GM12878 (cell line): Measurements from ENCODE around the gene EYS. TPM values are rescaled to one million over a fixed set of nuclear protein-coding genes. Genes with fewer than 3 reads are reported as not detected.

Experiments used
- ATAC-seq: fragments of 200-7000 bp; cut with Tn5 transposase; 3 replicates; pipeline ENCODE4 v1.9.1; 2020; ENCODE audit warnings: mild to moderate bottlenecking, moderate library complexity
- BruUV-seq: library from RNA; stranded (reverse); fragments of 400-500 nt; replicated peaks from 2 replicates; lab custom pipeline; 2021; lab: Mats Ljungman, UMichigan
- CTCF ChIA-PET: fragments of 300-600 bp; sonication (Branson Sonifier 250); formaldehyde crosslinking; extraction: SDS; loops from one replicate; lab custom pipeline; 2021; ENCODE audit warnings: inconsistent platforms; lab: Yijun Ruan, JAX
- POLR2A ChIA-PET: fragments of 350-600 bp; formaldehyde crosslinking; extraction: SDS; loops from one replicate; lab custom pipeline; 2021; ENCODE audit warnings: inconsistent platforms; lab: Charles Lee
- RAD21 ChIA-PET: fragments of 300-600 bp; sonication (Branson Sonifier 250); formaldehyde crosslinking; loops from one replicate; lab custom pipeline; 2023; ENCODE audit warnings: antibody characterized with exemption; ENCODE audit not compliant: unreplicated experiment; lab: Charles Lee
- SMC1A ChIA-PET: fragments of 300-600 bp; sonication (Branson Sonifier 250); formaldehyde crosslinking; loops from one replicate; lab custom pipeline; 2023; ENCODE audit not compliant: unreplicated experiment, uncharacterized antibody; lab: Charles Lee
- DNase-seq: peaks from one replicate; pipeline ENCODE4 v3.0.0-alpha.2; 2011; ENCODE audit warnings: low read depth, low spot score
- FAIRE-seq: peaks from 3 replicates; lab custom pipeline; 2011; peaks lifted over from hg19 to GRCh38; lab: Jason Lieb, UNC
- H2AFZ ChIP-seq: 2 replicates; pipeline ENCODE4 v1.6.0; 2011; ENCODE audit warnings: low read depth, low read length, control low read depth; ENCODE audit not compliant: control insufficient read depth
- H3K27ac ChIP-seq: 2 replicates; pipeline ENCODE4 v1.5.1; 2011; ENCODE audit warnings: control low read depth; ENCODE audit not compliant: control insufficient read depth, insufficient read depth
- H3K27me3 ChIP-seq, 2 experiments: replicated peaks in 1 of 2; 2 replicates each; pipeline versions ENCODE4 v1.6.0 to v1.6.1; 2011; ENCODE audit warnings: low read length in 1 of 2; ENCODE audit not compliant: control insufficient read depth in 2 of 2, insufficient read depth in 2 of 2
- H3K36me3 ChIP-seq, 2 experiments: 2 replicates each; pipeline ENCODE4 v1.5.1; 2011; ENCODE audit warnings: low read length in 1 of 2; ENCODE audit not compliant: control insufficient read depth in 2 of 2, insufficient read depth in 2 of 2
- H3K4me1 ChIP-seq: 2 replicates; pipeline ENCODE4 v1.6.1; 2011; ENCODE audit warnings: mild to moderate bottlenecking, low read length, moderate library complexity, mixed read lengths; ENCODE audit not compliant: control insufficient read depth, insufficient read depth
- H3K4me2 ChIP-seq: 2 replicates; pipeline ENCODE4 v1.6.0; 2011; ENCODE audit warnings: control low read depth; ENCODE audit not compliant: control insufficient read depth, insufficient read depth
- H3K4me3 ChIP-seq: fragments of 200-600 bp; sonication (generic); 2 replicates; pipeline ENCODE4 v1.5.1; 2016
- H3K79me2 ChIP-seq: 2 replicates; pipeline ENCODE4 v1.6.0; 2011; ENCODE audit warnings: low read length; ENCODE audit not compliant: control insufficient read depth, insufficient read depth
- H3K9ac ChIP-seq: 2 replicates; pipeline ENCODE4 v1.8.0; 2011; ENCODE audit warnings: low read length, control low read depth, mixed read lengths; ENCODE audit not compliant: control insufficient read depth, insufficient read depth
- H3K9me3 ChIP-seq: replicated peaks from 3 replicates; pipeline ENCODE4 v1.5.1; 2011; ENCODE audit warnings: mild to moderate bottlenecking, low read length; ENCODE audit not compliant: control insufficient read depth, insufficient read depth
- H4K20me1 ChIP-seq: 2 replicates; pipeline ENCODE4 v1.6.0; 2011; ENCODE audit not compliant: control insufficient read depth, insufficient read depth
- CEBPB ChIP-seq, 2 experiments: fragments of 150-350 bp in 1 of 2; IDR thresholded peaks; 2 replicates each; pipeline ENCODE4 v1.6.1; 2012 to 2014; ENCODE audit warnings: low read depth in 2 of 2, low read length in 2 of 2, borderline replicate concordance in 1 of 2, inconsistent platforms in 1 of 2
- CHD4 ChIP-seq: fragments of 200-600 bp; sonication (generic); IDR thresholded peaks from 2 replicates; pipeline ENCODE4 v1.6.1; 2016; ENCODE audit warnings: mild to moderate bottlenecking
- DPF2 ChIP-seq: fragments of 450-650 bp; IDR thresholded peaks from 2 replicates; pipeline ENCODE4 v1.6.1; 2017; ENCODE audit warnings: mild to moderate bottlenecking
- HCFC1 ChIP-seq: fragments of 150-350 bp; IDR thresholded peaks from 2 replicates; pipeline ENCODE4 v1.6.1; 2014; ENCODE audit warnings: low read length
- KAT2A ChIP-seq: conservative IDR thresholded peaks from 2 replicates; pipeline ENCODE4 v1.6.1; 2011; ENCODE audit warnings: low read depth, low read length; ENCODE audit not compliant: control insufficient read depth
- NFXL1 ChIP-seq: fragments of 450-650 bp; IDR thresholded peaks from 2 replicates; pipeline ENCODE4 v1.6.1; 2017; ENCODE audit warnings: antibody characterized with exemption, mild to moderate bottlenecking, borderline replicate concordance
- NR2C2 ChIP-seq: IDR thresholded peaks from 2 replicates; pipeline ENCODE4 v1.6.1; 2011; ENCODE audit warnings: borderline replicate concordance, low read depth; ENCODE audit not compliant: control insufficient read depth, insufficient read length
- RBBP5 ChIP-seq: fragments of 200-600 bp; sonication (generic); conservative IDR thresholded peaks from 2 replicates; pipeline ENCODE4 v1.6.1; 2016
- RELA ChIP-seq: fragments of 450-650 bp; IDR thresholded peaks from 2 replicates; pipeline ENCODE4 v1.8.0; 2014; ENCODE audit warnings: borderline replicate concordance; ENCODE audit not compliant: partially characterized antibody
- SIX5 ChIP-seq: IDR thresholded peaks from 2 replicates; pipeline ENCODE4 v1.6.1; 2011; ENCODE audit warnings: mild to moderate bottlenecking, low read depth, low read length, moderate library complexity; ENCODE audit not compliant: severe bottlenecking
- SRF ChIP-seq, 2 experiments: IDR thresholded peaks; 2 replicates each; pipeline ENCODE4 v1.6.1; 2011; ENCODE audit warnings: low read depth in 2 of 2, low read length in 2 of 2, mild to moderate bottlenecking in 1 of 2, moderate library complexity in 1 of 2
- ZNF24 ChIP-seq: fragments of 450-650 bp; IDR thresholded peaks from 2 replicates; pipeline ENCODE4 v1.6.1; 2017; ENCODE audit warnings: antibody characterized with exemption, mild to moderate bottlenecking
- WGBS: methylation state at CpG from one replicate; pipeline ENCODE4 v1.1.6; 2016; ENCODE audit warnings: low lambda C conversion rate; ENCODE audit not compliant: insufficient replicate concordance, insufficient coverage; ENCODE audit errors: missing lambda C conversion rate; 5-methylcytosine and 5-hydroxymethylcytosine counted together
- in situ Hi-C: fragments of 300-500 bp; cut with MboI; formaldehyde crosslinking; loops from 9 replicates; pipeline ENCODE4 v1.14.3; 2018; ENCODE audit warnings: mixed read lengths
- intact Hi-C: fragments of 100-400 bp; cut with micrococcal nuclease; formaldehyde crosslinking; loops from one replicate; pipeline ENCODE4 v1.14.2; 2022; ENCODE audit not compliant: unreplicated experiment
- polyA plus RNA-seq, 11 experiments: library from polyadenylated mRNA; depleted of rRNA in 4 of 11; unstranded in 6 of 11; stranded (reverse) in 5 of 11; fragments of >200 nt; fragmentation: Nextera tagmentation in 4 of 11; fragmentation: Illumina TruSeq in 1 of 11; extraction: Ambion mirVana in 4 of 11; extraction: Trizol in 1 of 11; gene quantifications; 1 replicate in 1 of 11; 2 replicates in 10 of 11; pipeline versions ENCODE4 v1.2.1 to v1.2.3, GENCODE V29; 2011 to 2016; ENCODE audit warnings: inconsistent platforms in 2 of 11, missing spikeins in 2 of 11, low read depth in 1 of 11
- total RNA-seq, 4 experiments: library from RNA; depleted of rRNA in 3 of 4; stranded (reverse); fragments of >200 nt in 3 of 4; fragmentation: Illumina TruSeq in 1 of 4; extraction: Trizol in 1 of 4; gene quantifications; 2 replicates each; pipeline versions ENCODE4 v1.2.1 to v1.2.3, GENCODE V29; 2013 to 2021
- TF ChIP-seq, protein P1 (sequence below): fragments of 450-650 bp; IDR thresholded peaks from 2 replicates; pipeline ENCODE4 v1.6.1; 2014; ENCODE audit warnings: mild to moderate bottlenecking
- TF ChIP-seq, protein P2 (sequence below): fragments of 450-650 bp; formaldehyde crosslinking; IDR thresholded peaks from 2 replicates; pipeline ENCODE4 v1.4.0; 2022; ENCODE audit warnings: mild to moderate bottlenecking, moderate library complexity
- TF ChIP-seq, protein P3 (sequence below): fragments of 450-650 bp; conservative IDR thresholded peaks from 2 replicates; pipeline ENCODE4 v1.6.1; 2017; ENCODE audit warnings: mild to moderate bottlenecking, moderate library complexity
- TF ChIP-seq, protein P4 (sequence below): fragments of 450-650 bp; IDR thresholded peaks from 2 replicates; pipeline ENCODE4 v1.6.1; 2017; ENCODE audit warnings: low read depth, mild to moderate bottlenecking, moderate library complexity

The EYS gene
- total and polyA plus RNA-seq, 10 of the 15 experiments (the other 5 are each of a cell fraction or from before 2014, with no cell fraction given), result under 0.01 to 0.14 (median 0.02) TPM; not detected in 1

DNA sequence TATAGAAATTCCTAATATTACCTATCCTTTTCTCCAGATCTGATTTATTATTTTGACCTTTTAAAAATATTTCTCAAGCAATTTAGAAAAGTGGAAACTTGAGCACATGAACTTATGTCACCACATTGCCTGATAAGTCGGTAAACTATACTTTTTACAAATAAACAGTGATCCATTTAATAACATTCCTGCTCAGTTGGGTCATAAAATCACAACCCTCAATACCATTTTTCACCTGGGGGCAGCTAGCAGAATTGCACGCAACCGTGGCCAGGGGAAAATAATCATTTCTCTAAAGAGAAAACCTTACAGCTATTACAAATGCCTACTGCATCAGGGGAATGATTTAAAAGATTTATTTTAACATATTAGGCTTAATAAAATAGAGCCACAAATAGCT is 1456.9 kb downstream of the EYS start:
- ATAC-seq, result no peak
- H4K20me1 ChIP-seq, result no peaks in the 10 kb centered on the region
- ChIA-PET SMC1A (interaction anchor here (0.6 to 1.7 kb wide), 2 partner anchors 29 to 98 kb away, joined by 3 read pairs; no protein-coding TSS in a partner anchor), CTCF (interaction anchor here (0.8 kb wide), 1 partner anchor 80 kb away, joined by 3 read pairs; no protein-coding TSS in a partner anchor), RAD21 (no interaction called here), POLR2A (no interaction called here)
- H3K9me3 ChIP-seq, result peaks cover 1% of the 10 kb centered on the region; the same call in 1 of the 3 replicates
- no peaks in the 10 kb centered on the region for H3K79me2 ChIP-seq
- H3K27me3 ChIP-seq, result no peaks in the 10 kb centered on the region
- H3K4me3 ChIP-seq, result no peak overlapping the region
- no peaks in the 10 kb centered on the region for H3K36me3 ChIP-seq
- in situ Hi-C loops (no loop called here), intact Hi-C loops (no loop called here)
- no TSS peak for BruUV-seq
- H2AFZ ChIP-seq, result no peak overlapping the region
- no peak overlapping the region for H3K4me2 ChIP-seq
- H3K9ac ChIP-seq, result no peak overlapping the region
- 46% methylated on average over 3 of the region's 3 CpGs for WGBS
- no peak for FAIRE-seq
- DNase-seq, result no peak
- TF ChIP-seq KAT2A (no peak), NFXL1 (no peak), SIX5 (no peak), ZNF24 (no peak), DPF2 (no peak), CHD4 (no peak), HCFC1 (no peak), RELA (no peak), SRF (IDR thresholded peaks at IDR 0.05; ENCODE audit: low read depth in 2 of 2, low read length in 2 of 2) (no peak), NR2C2 (no peak), CEBPB (IDR thresholded peaks at IDR 0.05; ENCODE audit: borderline replicate concordance in 1 of 2, low read depth in 2 of 2, low read length in 2 of 2) (no peak), RBBP5 (no peak)
- TF ChIP-seq, protein P1, sequence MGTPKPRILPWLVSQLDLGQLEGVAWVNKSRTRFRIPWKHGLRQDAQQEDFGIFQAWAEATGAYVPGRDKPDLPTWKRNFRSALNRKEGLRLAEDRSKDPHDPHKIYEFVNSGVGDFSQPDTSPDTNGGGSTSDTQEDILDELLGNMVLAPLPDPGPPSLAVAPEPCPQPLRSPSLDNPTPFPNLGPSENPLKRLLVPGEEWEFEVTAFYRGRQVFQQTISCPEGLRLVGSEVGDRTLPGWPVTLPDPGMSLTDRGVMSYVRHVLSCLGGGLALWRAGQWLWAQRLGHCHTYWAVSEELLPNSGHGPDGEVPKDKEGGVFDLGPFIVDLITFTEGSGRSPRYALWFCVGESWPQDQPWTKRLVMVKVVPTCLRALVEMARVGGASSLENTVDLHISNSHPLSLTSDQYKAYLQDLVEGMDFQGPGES, result no peak
- TF ChIP-seq, protein P2, sequence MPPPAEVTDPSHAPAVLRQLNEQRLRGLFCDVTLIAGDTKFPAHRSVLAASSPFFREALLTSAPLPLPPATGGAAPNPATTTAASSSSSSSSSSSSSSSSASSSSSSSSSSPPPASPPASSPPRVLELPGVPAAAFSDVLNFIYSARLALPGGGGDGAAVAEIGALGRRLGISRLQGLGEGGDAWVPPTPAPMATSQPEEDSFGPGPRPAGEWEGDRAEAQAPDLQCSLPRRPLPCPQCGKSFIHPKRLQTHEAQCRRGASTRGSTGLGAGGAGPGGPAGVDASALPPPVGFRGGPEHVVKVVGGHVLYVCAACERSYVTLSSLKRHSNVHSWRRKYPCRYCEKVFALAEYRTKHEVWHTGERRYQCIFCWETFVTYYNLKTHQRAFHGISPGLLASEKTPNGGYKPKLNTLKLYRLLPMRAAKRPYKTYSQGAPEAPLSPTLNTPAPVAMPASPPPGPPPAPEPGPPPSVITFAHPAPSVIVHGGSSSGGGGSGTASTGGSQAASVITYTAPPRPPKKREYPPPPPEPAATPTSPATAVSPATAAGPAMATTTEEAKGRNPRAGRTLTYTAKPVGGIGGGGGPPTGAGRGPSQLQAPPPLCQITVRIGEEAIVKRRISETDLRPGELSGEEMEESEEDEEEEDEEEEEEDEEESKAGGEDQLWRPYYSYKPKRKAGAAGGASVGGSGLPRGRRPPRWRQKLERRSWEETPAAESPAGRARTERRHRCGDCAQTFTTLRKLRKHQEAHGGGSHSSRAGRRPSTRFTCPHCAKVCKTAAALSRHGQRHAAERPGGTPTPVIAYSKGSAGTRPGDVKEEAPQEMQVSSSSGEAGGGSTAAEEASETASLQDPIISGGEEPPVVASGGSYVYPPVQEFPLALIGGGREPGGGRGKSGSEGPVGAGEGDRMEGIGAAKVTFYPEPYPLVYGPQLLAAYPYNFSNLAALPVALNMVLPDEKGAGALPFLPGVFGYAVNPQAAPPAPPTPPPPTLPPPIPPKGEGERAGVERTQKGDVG (CRISPR knock-in tag), result no peak
- TF ChIP-seq, protein P3, sequence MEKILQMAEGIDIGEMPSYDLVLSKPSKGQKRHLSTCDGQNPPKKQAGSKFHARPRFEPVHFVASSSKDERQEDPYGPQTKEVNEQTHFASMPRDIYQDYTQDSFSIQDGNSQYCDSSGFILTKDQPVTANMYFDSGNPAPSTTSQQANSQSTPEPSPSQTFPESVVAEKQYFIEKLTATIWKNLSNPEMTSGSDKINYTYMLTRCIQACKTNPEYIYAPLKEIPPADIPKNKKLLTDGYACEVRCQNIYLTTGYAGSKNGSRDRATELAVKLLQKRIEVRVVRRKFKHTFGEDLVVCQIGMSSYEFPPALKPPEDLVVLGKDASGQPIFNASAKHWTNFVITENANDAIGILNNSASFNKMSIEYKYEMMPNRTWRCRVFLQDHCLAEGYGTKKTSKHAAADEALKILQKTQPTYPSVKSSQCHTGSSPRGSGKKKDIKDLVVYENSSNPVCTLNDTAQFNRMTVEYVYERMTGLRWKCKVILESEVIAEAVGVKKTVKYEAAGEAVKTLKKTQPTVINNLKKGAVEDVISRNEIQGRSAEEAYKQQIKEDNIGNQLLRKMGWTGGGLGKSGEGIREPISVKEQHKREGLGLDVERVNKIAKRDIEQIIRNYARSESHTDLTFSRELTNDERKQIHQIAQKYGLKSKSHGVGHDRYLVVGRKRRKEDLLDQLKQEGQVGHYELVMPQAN, result no peak
- TF ChIP-seq, protein P4, sequence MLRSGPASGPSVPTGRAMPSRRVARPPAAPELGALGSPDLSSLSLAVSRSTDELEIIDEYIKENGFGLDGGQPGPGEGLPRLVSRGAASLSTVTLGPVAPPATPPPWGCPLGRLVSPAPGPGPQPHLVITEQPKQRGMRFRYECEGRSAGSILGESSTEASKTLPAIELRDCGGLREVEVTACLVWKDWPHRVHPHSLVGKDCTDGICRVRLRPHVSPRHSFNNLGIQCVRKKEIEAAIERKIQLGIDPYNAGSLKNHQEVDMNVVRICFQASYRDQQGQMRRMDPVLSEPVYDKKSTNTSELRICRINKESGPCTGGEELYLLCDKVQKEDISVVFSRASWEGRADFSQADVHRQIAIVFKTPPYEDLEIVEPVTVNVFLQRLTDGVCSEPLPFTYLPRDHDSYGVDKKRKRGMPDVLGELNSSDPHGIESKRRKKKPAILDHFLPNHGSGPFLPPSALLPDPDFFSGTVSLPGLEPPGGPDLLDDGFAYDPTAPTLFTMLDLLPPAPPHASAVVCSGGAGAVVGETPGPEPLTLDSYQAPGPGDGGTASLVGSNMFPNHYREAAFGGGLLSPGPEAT, result no peak
- H3K27ac ChIP-seq, result no peak overlapping the region
- no peaks in the 10 kb centered on the region for H3K4me1 ChIP-seq
